GM18498 (cell line): ENCODE data around the gene CAPN7.

Experiments used
- ATAC-seq: cut with Tn5 transposase; IDR thresholded peaks from one replicate; pipeline ENCODE4 v1.9.1; 2021; ENCODE audit warnings: mild to moderate bottlenecking, moderate library complexity; ENCODE audit not compliant: unreplicated experiment

CAPN7 gene

GRCh38 chr3:15294929-15295328 lies 88.9 kb downstream of the CAPN7 start:
- no peak for ATAC-seq

- ATAC-seq = no peak
These were observed 89.5 kb downstream of the CAPN7 start for GRCh38 chr3:15295506-15295905.

GRCh38 chr3:15297608-15298350 lies 91.7 kb downstream of the CAPN7 start:
- ATAC-seq = no peak

DNA sequence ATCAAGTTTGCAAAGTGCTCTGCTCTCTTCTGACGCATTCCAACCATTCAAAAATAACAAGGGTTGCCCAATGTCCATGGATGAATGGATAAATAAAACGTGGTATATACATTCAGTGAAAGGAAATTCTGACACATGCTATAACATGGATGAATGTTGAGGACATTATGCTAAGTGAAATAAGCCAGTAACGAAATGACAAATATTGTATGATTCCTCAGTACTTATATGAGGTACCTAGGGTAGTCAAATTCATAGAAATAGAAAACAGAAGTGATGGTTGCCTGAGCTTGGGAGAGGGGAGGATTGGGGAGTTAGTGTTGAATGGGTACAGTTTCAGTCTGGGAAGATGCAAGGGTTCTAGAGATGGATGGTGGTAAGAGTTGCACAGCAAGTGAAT lies 92.5 kb downstream of the CAPN7 start:
- ATAC-seq = no peak

DNA sequence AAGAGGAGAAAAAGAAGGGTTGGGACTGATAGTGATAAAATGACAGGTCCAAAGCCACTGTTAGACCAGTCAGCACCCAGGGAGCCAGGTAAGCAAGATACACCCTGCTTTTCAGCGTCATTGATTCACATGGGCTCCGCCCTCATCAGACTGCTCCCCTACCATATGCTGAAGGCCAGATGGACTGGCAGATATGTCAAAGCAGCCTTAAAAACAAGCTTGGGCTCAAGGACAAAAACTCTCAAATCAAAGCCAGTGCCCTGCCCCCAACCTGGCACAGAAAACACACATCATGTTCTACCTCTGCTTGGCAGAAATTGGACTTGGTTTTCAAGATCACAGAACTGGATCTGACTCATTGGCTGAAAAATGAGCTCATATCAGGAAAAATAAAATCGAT lies 93.0 kb downstream of the CAPN7 start:
- no peak for ATAC-seq

GRCh38 chr3:15300323-15301078 lies 94.5 kb downstream of the CAPN7 start:
- no peak for ATAC-seq

DNA sequence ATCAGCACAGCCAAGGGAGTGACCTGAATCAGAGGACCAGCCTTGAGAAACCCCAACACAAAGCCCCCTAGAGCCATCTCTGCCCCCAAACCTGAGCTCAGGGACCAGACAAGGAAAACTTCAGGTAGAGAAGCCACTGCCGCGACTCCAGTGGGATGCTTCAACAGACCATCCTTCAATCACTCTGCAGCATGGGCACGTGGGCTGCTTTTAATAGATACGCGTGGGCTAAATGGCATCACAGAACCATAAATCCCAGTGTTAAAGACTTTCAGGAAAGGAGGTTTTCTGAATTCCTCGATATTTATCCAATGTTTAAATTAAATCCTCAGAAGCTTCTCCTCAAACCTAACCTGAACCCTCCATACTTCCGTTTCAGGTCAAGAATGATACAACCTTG lies 95.7 kb downstream of the CAPN7 start:
- no peak for ATAC-seq
